ENCODE results near the gene EXOC7.
"Not testable (repeated sequence)": the region's sequence is repeated elsewhere in the genome, so short reads cannot be mapped to it uniquely, and the experiment has no call there.

Gene EXOC7

GRCh38 chr17:76083536-76084182, 19.9 kb downstream of the EXOC7 start:
- Histone ChIP-seq H3K9me3 (ENCODE audit: control insufficient read depth, insufficient read depth, low read length) (no peaks in the 10 kb centered on the region), H3K4me1 (ENCODE audit: control insufficient read depth, insufficient read depth, low read length) (peaks cover 19% of the 10 kb centered on the region), H3K9ac (ENCODE audit: low read depth, low read length) (no peak overlapping the region), H3K36me3 (ENCODE audit: control insufficient read depth, insufficient read depth, low read length) (peaks cover 59% of the 10 kb centered on the region), H3K4me3 (ENCODE audit: low read depth, low read length) (no peak overlapping the region), H3K27me3 (ENCODE audit: control insufficient read depth, insufficient read depth, low read length) (peaks cover 12% of the 10 kb centered on the region), H3K27ac (ENCODE audit: low read depth, low read length) (no peak overlapping the region)

- H3K27me3 ChIP-seq (ENCODE audit: control insufficient read depth, insufficient read depth, low read length): peaks cover 22% of the 10 kb centered on the region
- H3K9me3 ChIP-seq (ENCODE audit: control insufficient read depth, insufficient read depth, low read length): no peaks in the 10 kb centered on the region
- H3K4me1 ChIP-seq (ENCODE audit: control insufficient read depth, insufficient read depth, low read length): peaks cover 19% of the 10 kb centered on the region
- H3K36me3 ChIP-seq (ENCODE audit: control insufficient read depth, insufficient read depth, low read length): peaks cover 48% of the 10 kb centered on the region
- H3K4me3 ChIP-seq (ENCODE audit: low read depth, low read length): no peak overlapping the region
- no peak overlapping the region for H3K9ac ChIP-seq (ENCODE audit: low read depth, low read length)
- H3K27ac ChIP-seq (ENCODE audit: low read depth, low read length): no peak overlapping the region
These were observed 21.0 kb downstream of the EXOC7 start for GRCh38 chr17:76082326-76083251.

DNA sequence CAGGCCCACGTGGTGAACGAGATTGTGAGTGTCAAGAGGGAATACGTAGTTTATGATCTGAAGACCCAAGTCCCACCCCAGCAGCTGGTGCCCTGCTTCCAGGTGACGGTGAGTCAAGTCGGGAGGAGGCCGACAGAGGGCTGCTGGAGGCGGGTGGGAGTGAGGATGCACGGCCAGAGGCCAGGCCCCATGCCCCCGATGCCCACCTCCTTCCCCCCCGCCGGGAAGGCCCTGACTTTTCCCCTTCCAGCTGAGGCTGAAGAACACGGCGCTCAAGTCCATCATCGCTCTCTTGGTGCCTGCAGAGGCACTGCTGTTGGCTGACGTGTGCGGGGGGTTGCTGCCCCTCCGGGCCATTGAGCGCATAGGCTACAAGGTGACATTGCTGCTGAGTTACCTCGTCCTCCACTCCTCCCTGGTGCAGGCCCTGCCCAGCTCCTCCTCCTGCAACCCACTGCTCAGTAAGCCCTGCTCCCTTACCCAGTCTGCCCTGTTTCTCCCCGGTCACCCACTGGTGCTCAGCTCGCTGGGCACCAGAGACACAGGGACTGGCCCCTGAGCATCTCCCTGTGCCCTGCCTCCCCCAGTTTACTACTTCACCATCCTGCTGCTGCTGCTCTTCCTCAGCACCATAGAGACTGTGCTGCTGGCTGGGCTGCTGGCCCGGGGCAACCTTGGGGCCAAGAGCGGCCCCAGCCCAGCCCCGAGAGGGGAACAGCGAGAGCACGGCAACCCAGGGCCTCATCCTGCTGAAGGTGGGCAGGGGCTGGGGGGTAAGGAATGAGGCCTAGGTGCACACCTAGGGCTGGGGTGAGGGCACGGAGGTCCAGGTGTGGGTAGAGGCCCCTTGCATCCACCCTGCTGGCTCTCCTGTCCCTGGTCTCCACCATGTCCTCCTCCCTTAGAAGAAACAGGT, 22.0 kb downstream of the EXOC7 start:
- no peaks in the 10 kb centered on the region for H3K9me3 ChIP-seq (ENCODE audit: control insufficient read depth, insufficient read depth, low read length)
- no peak overlapping the region for H3K4me3 ChIP-seq (ENCODE audit: low read depth, low read length)
- H3K9ac ChIP-seq (ENCODE audit: low read depth, low read length): no peak overlapping the region
- peaks cover 33% of the 10 kb centered on the region for H3K27me3 ChIP-seq (ENCODE audit: control insufficient read depth, insufficient read depth, low read length)
- H3K36me3 ChIP-seq (ENCODE audit: control insufficient read depth, insufficient read depth, low read length): peaks cover 38% of the 10 kb centered on the region
- peaks cover 19% of the 10 kb centered on the region for H3K4me1 ChIP-seq (ENCODE audit: control insufficient read depth, insufficient read depth, low read length)
- no peak overlapping the region for H3K27ac ChIP-seq (ENCODE audit: low read depth, low read length)

DNA sequence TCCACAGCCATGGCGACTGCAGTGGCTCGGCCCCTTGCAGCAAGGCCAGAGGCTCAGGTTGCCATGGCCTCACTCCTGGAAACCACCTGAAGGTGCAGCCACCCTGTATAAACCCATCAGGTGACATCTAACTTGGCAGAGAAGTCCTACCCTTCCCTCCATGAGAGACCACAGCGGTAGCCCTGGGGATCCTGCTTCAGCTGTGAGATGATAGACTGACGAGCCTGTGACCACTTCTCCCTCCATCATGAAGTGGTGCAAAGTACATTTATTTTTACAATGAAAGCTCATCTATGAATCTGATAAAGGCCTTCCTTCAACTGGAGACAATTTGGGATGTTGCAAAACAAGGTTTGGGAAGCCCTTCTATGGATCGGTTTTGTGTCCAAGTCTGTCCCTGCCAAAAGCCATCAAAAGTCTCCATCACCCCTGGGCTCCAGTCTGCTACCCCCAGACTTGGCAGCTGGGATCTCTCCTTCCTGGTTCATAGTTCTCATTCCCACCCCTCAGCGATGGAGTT, 22.8 kb downstream of the EXOC7 start:
- Histone ChIP-seq H3K4me1 (ENCODE audit: control insufficient read depth, insufficient read depth, low read length) (peaks cover 22% of the 10 kb centered on the region), H3K27ac (ENCODE audit: low read depth, low read length) (no peak overlapping the region), H3K4me3 (ENCODE audit: low read depth, low read length) (no peak overlapping the region), H3K36me3 (ENCODE audit: control insufficient read depth, insufficient read depth, low read length) (peaks cover 31% of the 10 kb centered on the region), H3K9ac (ENCODE audit: low read depth, low read length) (no peak overlapping the region), H3K27me3 (ENCODE audit: control insufficient read depth, insufficient read depth, low read length) (peaks cover 40% of the 10 kb centered on the region), H3K9me3 (ENCODE audit: control insufficient read depth, insufficient read depth, low read length) (no peaks in the 10 kb centered on the region)

- Histone ChIP-seq H3K9me3 (ENCODE audit: control insufficient read depth, insufficient read depth, low read length) (no peaks in the 10 kb centered on the region), H3K27ac (ENCODE audit: low read depth, low read length) (no peak overlapping the region), H3K27me3 (ENCODE audit: control insufficient read depth, insufficient read depth, low read length) (peaks cover 47% of the 10 kb centered on the region), H3K4me1 (ENCODE audit: control insufficient read depth, insufficient read depth, low read length) (peaks cover 27% of the 10 kb centered on the region), H3K9ac (ENCODE audit: low read depth, low read length) (no peak overlapping the region), H3K36me3 (ENCODE audit: control insufficient read depth, insufficient read depth, low read length) (peaks cover 25% of the 10 kb centered on the region), H3K4me3 (ENCODE audit: low read depth, low read length) (peak overlapping the region; percentile 42)
These were observed 23.4 kb downstream of the EXOC7 start for GRCh38 chr17:76079956-76080767.

DNA sequence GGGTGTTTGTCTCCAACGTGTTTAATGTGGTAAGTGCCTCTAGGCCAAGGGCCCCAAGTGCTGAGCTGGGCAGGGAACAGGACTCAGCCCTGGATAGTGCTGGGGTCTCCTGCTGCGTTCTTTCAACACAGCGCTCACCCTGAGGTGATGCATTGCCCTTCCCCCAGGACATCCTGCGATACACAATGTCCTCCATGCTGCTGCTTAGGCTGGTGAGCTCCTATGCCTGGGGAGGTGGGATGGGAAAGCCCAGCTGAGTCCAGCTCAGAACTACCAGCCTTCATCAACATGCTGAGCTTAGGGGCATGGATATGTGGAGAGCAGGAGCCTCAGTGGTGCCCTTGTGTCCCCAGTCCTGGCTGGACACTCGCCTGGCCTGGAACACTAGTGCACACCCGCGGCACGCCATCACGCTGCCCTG, 24.0 kb downstream of the EXOC7 start:
- peaks cover 18% of the 10 kb centered on the region for H3K36me3 ChIP-seq (ENCODE audit: control insufficient read depth, insufficient read depth, low read length)
- H3K9me3 ChIP-seq (ENCODE audit: control insufficient read depth, insufficient read depth, low read length): no peaks in the 10 kb centered on the region
- H3K4me3 ChIP-seq (ENCODE audit: low read depth, low read length): peak overlapping the region; percentile 42; the same call in 1 of the 2 replicates
- no peak overlapping the region for H3K9ac ChIP-seq (ENCODE audit: low read depth, low read length)
- H3K27ac ChIP-seq (ENCODE audit: low read depth, low read length): no peak overlapping the region
- H3K4me1 ChIP-seq (ENCODE audit: control insufficient read depth, insufficient read depth, low read length): peaks cover 27% of the 10 kb centered on the region
- H3K27me3 ChIP-seq (ENCODE audit: control insufficient read depth, insufficient read depth, low read length): peaks cover 53% of the 10 kb centered on the region

DNA sequence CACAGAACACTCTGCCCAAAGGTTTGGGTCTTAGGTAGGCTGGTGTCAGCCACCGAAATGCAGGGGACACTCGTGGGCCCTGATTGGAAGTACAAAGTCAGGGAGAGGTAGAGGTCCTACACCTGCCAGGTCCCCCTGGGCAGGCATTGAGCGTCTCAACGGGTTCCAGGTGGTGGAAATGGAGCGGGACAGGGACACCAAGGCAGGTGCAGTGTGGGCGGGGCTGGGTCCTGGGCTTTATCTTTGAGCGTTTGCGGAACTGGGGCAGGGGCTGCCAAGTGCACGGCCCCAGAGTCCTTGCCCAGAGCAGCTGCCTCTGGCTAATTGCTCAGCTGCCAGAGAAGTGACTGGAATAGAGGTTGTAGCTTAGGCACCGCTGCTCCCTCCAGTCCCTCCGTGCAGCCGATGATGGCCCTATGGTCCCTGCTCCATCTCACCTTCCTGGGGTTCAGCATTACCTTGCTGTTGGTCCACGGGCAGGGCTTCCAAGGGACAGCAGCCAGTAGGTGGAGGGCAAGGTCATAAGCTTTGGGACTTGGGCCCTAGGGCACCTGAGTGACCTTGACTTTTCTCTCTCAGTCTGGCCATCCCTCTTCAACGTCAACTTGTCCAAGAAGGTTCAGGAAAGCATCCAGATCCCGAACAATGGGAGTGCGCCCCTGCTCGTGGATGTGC, 24.6 kb downstream of the EXOC7 start, which contains the start of gene ZACN:
TSS of gene ZACN (plus strand) at position 323 of the 675 bp plus-strand sequence. CDS start at position 406, 83 bp downstream.
- Histone ChIP-seq H3K27me3 (ENCODE audit: control insufficient read depth, insufficient read depth, low read length) (peaks cover 58% of the 10 kb centered on the region), H3K27ac (ENCODE audit: low read depth, low read length) (no peak within 1 kb of the TSS), H3K9me3 (ENCODE audit: control insufficient read depth, insufficient read depth, low read length) (no peaks in the 10 kb centered on the region), H3K4me1 (ENCODE audit: control insufficient read depth, insufficient read depth, low read length) (peaks cover 27% of the 10 kb centered on the region), H3K36me3 (ENCODE audit: control insufficient read depth, insufficient read depth, low read length) (peaks cover 13% of the 10 kb centered on the region), H3K4me3 (ENCODE audit: low read depth, low read length) (peak within 1 kb of the TSS; percentile 42), H3K9ac (ENCODE audit: low read depth, low read length) (no peak within 1 kb of the TSS)

DNA sequence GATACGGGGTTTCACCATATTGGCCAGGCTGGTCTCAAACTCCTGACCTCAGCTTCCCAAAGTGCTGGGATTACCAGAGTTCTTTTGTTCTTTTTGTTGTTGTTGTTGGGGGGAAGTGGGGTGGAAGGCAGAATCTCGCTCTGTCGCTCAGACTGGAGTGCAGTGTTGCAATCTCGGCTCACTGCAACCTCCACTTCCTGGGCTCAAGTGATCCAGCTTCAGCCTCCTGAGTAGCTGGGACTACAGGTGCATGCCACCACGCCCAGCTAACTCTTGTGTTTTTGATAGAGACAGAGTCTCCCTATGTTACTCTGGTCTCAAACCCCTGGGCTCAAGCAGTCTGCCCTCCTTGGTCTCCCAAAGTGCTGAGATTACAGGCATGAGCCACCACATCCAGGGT, 25.2 kb downstream of the EXOC7 start:
- not testable (repeated sequence) for H3K4me3 ChIP-seq (ENCODE audit: low read depth, low read length); H3K9me3 ChIP-seq (ENCODE audit: control insufficient read depth, insufficient read depth, low read length); H3K27ac ChIP-seq (ENCODE audit: low read depth, low read length); H3K36me3 ChIP-seq (ENCODE audit: control insufficient read depth, insufficient read depth, low read length); H3K9ac ChIP-seq (ENCODE audit: low read depth, low read length)
- H3K4me1 ChIP-seq (ENCODE audit: control insufficient read depth, insufficient read depth, low read length): peaks cover 27% of the 10 kb centered on the region
- peaks cover 65% of the 10 kb centered on the region for H3K27me3 ChIP-seq (ENCODE audit: control insufficient read depth, insufficient read depth, low read length)

GRCh38 chr17:76077584-76078110, 25.9 kb downstream of the EXOC7 start:
- no peaks in the 10 kb centered on the region; the same call in 1 of the 2 replicates for H3K36me3 ChIP-seq (ENCODE audit: control insufficient read depth, insufficient read depth, low read length)
- no peak overlapping the region for H3K9ac ChIP-seq (ENCODE audit: low read depth, low read length)
- no peaks in the 10 kb centered on the region for H3K9me3 ChIP-seq (ENCODE audit: control insufficient read depth, insufficient read depth, low read length)
- no peak overlapping the region for H3K4me3 ChIP-seq (ENCODE audit: low read depth, low read length)
- peaks cover 30% of the 10 kb centered on the region for H3K4me1 ChIP-seq (ENCODE audit: control insufficient read depth, insufficient read depth, low read length)
- H3K27ac ChIP-seq (ENCODE audit: low read depth, low read length): no peak overlapping the region
- peaks cover 66% of the 10 kb centered on the region for H3K27me3 ChIP-seq (ENCODE audit: control insufficient read depth, insufficient read depth, low read length)
